Neural progenitor cell (in vitro differentiated cells): ENCODE measurements around the gene KCNK1. TPM values are rescaled to one million over a fixed set of nuclear protein-coding genes. Genes with fewer than 3 reads are reported as not detected.

Source experiments
- DNase-seq: peaks from one replicate; pipeline ENCODE4 v3.0.0-alpha.2; 2016; ENCODE audit warnings: low spot score
- H2AFZ ChIP-seq: fragments of 200-600 bp; sonication (generic); replicated peaks from 2 replicates; pipeline ENCODE4 v1.6.1; 2016; ENCODE audit warnings: antibody characterized with exemption
- H3F3A ChIP-seq: fragments of 200-600 bp; sonication (generic); 2 replicates; pipeline ENCODE4 v1.6.1; 2016; ENCODE audit warnings: antibody characterized with exemption, low read depth
- H3K27ac ChIP-seq: fragments of 200-600 bp; sonication (generic); 2 replicates; pipeline ENCODE4 v1.5.1; 2016; ENCODE audit warnings: mild to moderate bottlenecking
- H3K27me3 ChIP-seq: fragments of 200-600 bp; sonication (generic); 2 replicates; pipeline ENCODE4 v1.6.1; 2016; ENCODE audit warnings: mild to moderate bottlenecking, moderate library complexity
- H3K36me3 ChIP-seq: fragments of 200-600 bp; sonication (generic); 2 replicates; pipeline ENCODE4 v1.5.1; 2016
- H3K4me1 ChIP-seq: fragments of 200-600 bp; sonication (generic); 2 replicates; pipeline ENCODE4 v1.6.1; 2016; ENCODE audit warnings: mixed run types
- H3K4me2 ChIP-seq: fragments of 200-600 bp; sonication (generic); 2 replicates; pipeline ENCODE4 v1.6.1; 2016
- H3K4me3 ChIP-seq: fragments of 200-600 bp; sonication (generic); 2 replicates; pipeline ENCODE4 v1.5.1; 2016
- H3K79me2 ChIP-seq: fragments of 200-600 bp; sonication (generic); 2 replicates; pipeline ENCODE4 v1.6.1; 2016; ENCODE audit warnings: low read depth
- H3K9ac ChIP-seq: fragments of 200-600 bp; sonication (generic); 2 replicates; pipeline ENCODE4 v1.6.1; 2016
- H3K9me3 ChIP-seq: fragments of 200-600 bp; sonication (generic); 2 replicates; pipeline ENCODE4 v1.5.1; 2016; ENCODE audit warnings: low read depth
- H4K20me1 ChIP-seq: fragments of 200-600 bp; sonication (generic); 2 replicates; pipeline ENCODE4 v1.6.1; 2016; ENCODE audit warnings: low read depth
- H3K27ac Mint-ChIP-seq: 3 replicates; pipeline ENCODE4 v1.8.0; 2021; ENCODE audit warnings: mixed read lengths
- H3K27me3 Mint-ChIP-seq: 2 replicates; pipeline ENCODE4 v1.8.0; 2022; ENCODE audit warnings: low read depth, mild to moderate bottlenecking, inconsistent platforms, moderate library complexity, mixed read lengths; ENCODE audit not compliant: insufficient read depth
- H3K36me3 Mint-ChIP-seq: 3 replicates; pipeline ENCODE4 v1.8.0; 2021; ENCODE audit warnings: mixed read lengths
- H3K4me1 Mint-ChIP-seq: 3 replicates; pipeline ENCODE4 v1.8.0; 2021; ENCODE audit warnings: mixed read lengths
- H3K4me3 Mint-ChIP-seq: 3 replicates; pipeline ENCODE4 v1.8.0; 2021; ENCODE audit warnings: mild to moderate bottlenecking, moderate library complexity, mixed read lengths
- H3K9me3 Mint-ChIP-seq: 3 replicates; pipeline ENCODE4 v1.8.0; 2020; ENCODE audit warnings: mixed read lengths
- CTCF ChIP-seq: fragments of 200-600 bp; sonication (generic); IDR thresholded peaks from 2 replicates; pipeline ENCODE4 v1.5.1; 2017; ENCODE audit warnings: antibody characterized with exemption, mild to moderate bottlenecking
- EZH2 ChIP-seq: fragments of 200-600 bp; sonication (generic); IDR thresholded peaks from 2 replicates; pipeline ENCODE4 v1.6.1; 2017; ENCODE audit warnings: antibody characterized with exemption, mild to moderate bottlenecking, moderate library complexity
- EZH2phosphoT487 ChIP-seq: fragments of 200-600 bp; sonication (generic); IDR thresholded peaks from 2 replicates; pipeline ENCODE4 v1.6.1; 2017; ENCODE audit warnings: antibody characterized with exemption
- total RNA-seq: library from RNA; depleted of rRNA; stranded (reverse); fragments of >200 nt; gene quantifications from 2 replicates; pipeline ENCODE4 v1.2.3, GENCODE V29; 2015; ENCODE audit warnings: low replicate concordance

KCNK1 gene
- total RNA-seq, 1 donor from 2014 or later: 0.11 TPM

DNA sequence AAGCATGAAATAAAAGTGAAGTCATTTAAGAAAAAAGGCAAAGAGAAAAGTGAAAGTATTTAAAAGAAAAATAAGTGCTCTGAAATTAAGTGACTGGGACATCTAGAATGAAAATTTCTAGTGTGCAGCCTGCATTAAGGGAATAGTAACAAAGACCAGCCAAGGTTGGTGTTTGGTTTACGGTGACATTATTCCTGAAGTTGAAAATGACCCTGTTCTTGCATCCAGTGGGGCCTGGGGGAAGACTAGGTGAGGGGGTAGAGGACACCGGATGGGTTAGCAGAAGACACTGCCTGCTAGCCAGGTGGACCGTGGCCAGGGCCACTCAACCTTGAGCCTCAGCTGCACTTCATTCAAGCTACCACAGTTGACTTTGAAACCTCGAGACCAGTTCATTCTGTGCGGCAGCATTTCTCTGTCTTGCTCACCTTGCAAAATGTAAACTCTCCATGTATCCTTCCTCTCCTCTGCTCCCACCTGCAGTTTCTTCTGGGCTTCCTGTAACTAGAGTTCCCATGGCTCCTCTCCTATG, 14.3 kb upstream of the KCNK1 start:
- Histone ChIP-seq H3K4me1 (peaks cover 5% of the 10 kb centered on the region), H3K79me2 (no peaks in the 10 kb centered on the region), H4K20me1 (no peaks in the 10 kb centered on the region), H3F3A (no peaks in the 10 kb centered on the region), H3K9me3 (no peaks in the 10 kb centered on the region), H3K27ac (no peak overlapping the region), H2AFZ (no peak overlapping the region), H3K27me3 (no peaks in the 10 kb centered on the region), H3K4me2 (no peak overlapping the region), H3K4me3 (no peak overlapping the region), H3K36me3 (no peaks in the 10 kb centered on the region), H3K9ac (no peak overlapping the region)
- Mint-ChIP-seq H3K36me3 (no peaks in the 10 kb centered on the region), H3K9me3 (peaks cover 2% of the 10 kb centered on the region), H3K27me3 (peaks cover 3% of the 10 kb centered on the region), H3K4me3 (no peak overlapping the region), H3K4me1 (peaks cover 3% of the 10 kb centered on the region), H3K27ac (no peak overlapping the region)
- TF ChIP-seq EZH2 (no peak), EZH2phosphoT487 (no peak), CTCF (no peak)
- no peak for DNase-seq

DNA sequence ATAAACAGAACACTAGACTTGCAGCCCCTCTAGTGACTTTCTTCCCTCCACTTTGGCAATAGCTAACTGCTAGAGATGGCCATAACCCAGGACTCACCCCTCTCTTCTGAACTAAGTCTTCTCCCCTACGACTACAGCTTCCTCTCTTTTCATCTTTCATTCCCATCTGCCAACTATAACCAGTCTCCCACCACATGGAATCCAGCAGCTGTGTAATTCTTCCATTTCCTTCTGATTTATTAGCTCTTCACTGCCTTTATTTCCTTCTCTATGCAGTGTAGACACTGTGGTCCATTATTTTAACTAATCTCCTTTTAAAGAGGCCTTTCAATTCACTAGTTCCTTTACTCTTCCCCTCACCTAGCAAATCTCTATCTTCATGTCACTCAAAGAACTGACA, 13.4 kb upstream of the KCNK1 start:
- H3K4me1 Mint-ChIP-seq: peaks cover 3% of the 10 kb centered on the region
- Histone ChIP-seq H3K9ac (no peak overlapping the region), H3F3A (no peaks in the 10 kb centered on the region), H3K4me2 (no peak overlapping the region), H2AFZ (no peak overlapping the region), H3K36me3 (no peaks in the 10 kb centered on the region), H4K20me1 (no peaks in the 10 kb centered on the region), H3K27me3 (no peaks in the 10 kb centered on the region), H3K79me2 (no peaks in the 10 kb centered on the region), H3K4me3 (no peak overlapping the region), H3K4me1 (peaks cover 5% of the 10 kb centered on the region), H3K27ac (no peak overlapping the region), H3K9me3 (no peaks in the 10 kb centered on the region)
- no peak for DNase-seq
- peaks cover 3% of the 10 kb centered on the region for H3K27me3 Mint-ChIP-seq
- no peak overlapping the region for H3K4me3 Mint-ChIP-seq
- TF ChIP-seq EZH2: no peak
- no peak for TF ChIP-seq EZH2phosphoT487
- no peak for TF ChIP-seq CTCF
- peaks cover 2% of the 10 kb centered on the region for H3K9me3 Mint-ChIP-seq
- H3K36me3 Mint-ChIP-seq: no peaks in the 10 kb centered on the region
- H3K27ac Mint-ChIP-seq: no peak overlapping the region

GRCh38 chr1:233603478-233603877, 10.4 kb upstream of the KCNK1 start:
- H3K27me3 ChIP-seq: no peaks in the 10 kb centered on the region
- no peak for DNase-seq
- H4K20me1 ChIP-seq: no peaks in the 10 kb centered on the region
- H3K36me3 ChIP-seq: no peaks in the 10 kb centered on the region
- no peak overlapping the region for H2AFZ ChIP-seq
- no peak overlapping the region for H3K9ac ChIP-seq
- H3K27ac ChIP-seq: no peak overlapping the region
- H3K9me3 ChIP-seq: no peaks in the 10 kb centered on the region
- H3K79me2 ChIP-seq: no peaks in the 10 kb centered on the region
- no peaks in the 10 kb centered on the region for H3K36me3 Mint-ChIP-seq
- H3K4me3 ChIP-seq: no peak overlapping the region
- peaks cover 5% of the 10 kb centered on the region for H3K4me1 ChIP-seq
- H3K9me3 Mint-ChIP-seq: peaks cover 2% of the 10 kb centered on the region
- H3F3A ChIP-seq: no peaks in the 10 kb centered on the region
- peaks cover 3% of the 10 kb centered on the region for H3K27me3 Mint-ChIP-seq
- H3K27ac Mint-ChIP-seq: no peak overlapping the region
- H3K4me2 ChIP-seq: no peak overlapping the region
- TF ChIP-seq EZH2 (no peak), CTCF (no peak), EZH2phosphoT487 (no peak)
- peaks cover 3% of the 10 kb centered on the region for H3K4me1 Mint-ChIP-seq
- no peak overlapping the region for H3K4me3 Mint-ChIP-seq
